Gastrocnemius medialis (tissue), 4 donors: ENCODE measurements around the gene ATP6V0A1.

Experiments
- CTCF ChIP-seq, 5 experiments: fragments of 450-650 bp in 3 of 5; fragments of 200-600 bp in 2 of 5; sonication (generic) in 2 of 5; IDR thresholded peaks in 4 of 5; conservative IDR thresholded peaks in 1 of 5; 1 replicate in 4 of 5; 2 replicates in 1 of 5; pipeline ENCODE4 v1.5.1; 2016 to 2019; ENCODE audit warnings: antibody characterized with exemption in 5 of 5, mild to moderate bottlenecking in 3 of 5, moderate library complexity in 3 of 5
- POLR2A ChIP-seq, 2 donors: fragments of 450-650 bp; IDR thresholded peaks; one replicate each; pipeline ENCODE4 v1.6.1; 2017; ENCODE audit warnings: antibody characterized with exemption in 2 of 2, mild to moderate bottlenecking in 2 of 2, moderate library complexity in 2 of 2

- no peak for TF ChIP-seq CTCF (IDR thresholded peaks at IDR 0.05 in 4 of 5, conservative IDR thresholded peaks at IDR 0.05 in 1 of 5)
- TF ChIP-seq POLR2A (IDR thresholded peaks at IDR 0.05) = no peak
Measured at GRCh38 chr17:42538482-42538881, 79.8 kb downstream of the ATP6V0A1 start.
